ENCODE results near the gene KCNK17.

The KCNK17 gene

DNA sequence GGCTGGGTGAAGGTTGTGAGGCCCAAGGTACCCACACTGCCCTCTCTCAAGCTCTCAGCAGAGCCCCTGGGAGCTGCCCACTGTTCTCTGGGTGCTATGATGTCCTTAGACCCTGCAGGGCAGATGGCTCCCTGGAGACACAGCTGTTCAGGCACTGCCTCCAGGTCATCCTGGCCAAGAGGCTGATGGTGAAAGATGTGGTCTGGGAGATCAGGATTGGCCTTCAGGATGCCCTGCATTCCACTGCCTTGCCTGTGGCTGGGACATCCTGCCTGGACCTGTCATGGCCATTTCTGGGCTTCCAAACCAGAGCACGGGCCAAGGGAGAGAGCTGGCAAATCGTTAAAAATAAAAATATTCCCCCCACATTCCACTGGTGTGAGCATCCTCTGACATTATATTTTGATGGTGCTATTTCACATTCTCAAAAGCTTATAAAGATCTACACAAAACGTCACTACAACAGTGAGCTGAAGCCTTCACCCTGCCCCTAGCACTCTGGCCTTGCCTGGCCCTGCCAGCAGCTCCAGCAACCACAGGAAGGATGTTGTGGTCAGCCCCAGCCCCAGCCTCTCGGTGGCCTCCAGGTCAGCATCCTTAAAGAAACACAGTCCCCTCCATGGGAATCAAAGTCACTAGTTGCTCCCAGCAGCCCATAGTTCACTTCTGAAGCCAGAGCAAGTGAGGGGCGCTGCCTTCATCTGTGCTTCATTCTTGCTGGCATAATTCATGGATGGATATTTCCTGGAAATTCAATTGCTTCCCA is 21.7 kb upstream of the KCNK17 start:
- peak; percentile 17 to 36 for DNase-seq

DNA sequence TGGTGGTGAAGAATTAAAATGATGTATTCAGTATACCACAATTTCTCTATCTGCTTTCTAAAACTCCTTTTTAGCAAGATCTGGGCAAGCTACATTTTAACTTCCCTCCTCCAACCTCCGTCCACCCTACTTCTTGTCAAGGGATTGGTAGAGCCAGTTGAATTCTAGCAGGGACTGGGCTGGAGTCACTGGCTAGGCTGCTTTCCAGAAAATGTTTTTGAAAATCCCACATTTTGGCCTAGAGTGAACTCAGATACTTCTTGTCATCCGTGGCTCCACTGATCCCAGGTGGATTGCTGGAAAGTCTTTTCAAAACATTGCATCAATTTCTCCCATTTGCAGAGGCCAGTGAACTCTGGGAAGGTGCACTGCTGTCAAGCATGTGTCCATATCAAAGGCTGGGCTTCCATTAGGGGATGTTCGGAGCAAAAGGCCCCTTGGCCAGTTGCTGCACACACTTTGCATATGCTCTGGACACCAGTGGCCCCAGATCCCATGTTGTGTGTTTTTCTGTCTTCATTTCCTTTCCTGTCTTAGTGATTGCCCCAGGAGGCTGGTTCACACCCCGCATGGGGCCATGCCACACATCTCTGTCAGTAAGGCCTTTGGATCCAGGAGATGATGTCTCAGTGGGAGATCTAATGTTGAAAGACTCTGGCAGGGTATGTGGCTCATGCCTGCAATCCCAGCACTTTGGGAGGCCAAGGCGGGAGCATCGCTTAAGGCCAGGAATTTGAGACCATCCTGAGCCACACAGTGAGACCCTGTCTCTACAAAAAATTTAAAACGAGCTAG is 19.6 kb upstream of the KCNK17 start:
- DNase-seq: no peak

DNA sequence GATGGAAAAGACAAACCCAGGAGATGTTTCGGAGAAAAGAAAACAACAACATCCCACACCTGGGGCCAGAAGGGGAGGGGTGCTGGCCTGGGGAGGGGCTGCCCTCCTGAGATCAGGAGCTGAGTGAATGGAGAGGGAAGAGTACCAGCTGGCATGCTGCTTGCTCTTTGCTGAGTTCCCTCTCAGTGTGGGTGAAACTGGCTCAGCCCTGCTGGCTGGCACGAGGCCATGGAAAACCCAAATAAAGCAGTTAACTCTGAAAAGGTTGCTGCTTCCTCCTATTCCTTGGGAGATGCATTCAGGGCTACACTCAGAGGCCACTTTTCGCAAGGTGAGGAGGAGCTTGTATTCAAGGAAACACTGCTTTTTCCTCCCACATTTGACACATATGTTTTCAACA is 16.3 kb upstream of the KCNK17 start:
- no peak for DNase-seq

DNA sequence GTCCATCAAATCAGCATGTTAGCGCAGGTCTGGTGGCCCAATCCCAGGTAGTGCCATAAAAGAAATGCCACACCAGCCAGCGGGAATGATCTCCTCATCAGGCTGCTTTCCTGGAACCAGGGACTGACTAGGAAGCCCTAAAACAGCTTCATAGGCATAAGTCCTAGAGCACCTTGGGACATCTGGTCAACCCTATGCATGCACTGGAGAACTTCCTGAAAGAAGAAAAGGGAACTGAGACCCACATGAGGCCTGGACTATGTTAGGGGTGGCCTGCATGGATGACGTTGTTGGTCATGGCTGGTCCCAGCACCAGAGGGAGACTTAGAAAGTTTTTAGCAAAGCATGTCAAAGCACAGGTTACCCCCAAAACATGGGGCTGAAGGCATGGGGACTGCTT is 15.8 kb upstream of the KCNK17 start:
- peak; percentile 2 to 8 for DNase-seq

DNA sequence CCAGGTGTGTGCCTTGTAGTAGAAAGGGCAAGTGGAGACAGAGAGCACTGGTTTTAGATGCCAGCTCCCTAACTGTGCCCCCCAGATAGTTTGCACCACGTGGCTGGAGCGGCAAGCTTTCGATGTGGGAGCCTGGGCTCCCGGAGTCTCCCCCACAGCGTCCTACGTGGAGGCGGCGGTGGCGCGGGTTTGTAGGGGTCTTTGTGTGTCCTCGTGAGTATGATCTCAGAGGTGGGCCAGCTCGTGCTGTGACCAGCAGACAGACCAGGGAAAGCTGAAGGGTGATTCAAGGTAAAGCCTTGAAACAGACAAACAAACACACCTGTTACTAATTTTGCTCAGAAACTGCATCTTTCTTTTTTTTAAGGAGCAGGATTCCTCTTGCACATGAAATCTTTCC is 13.8 kb upstream of the KCNK17 start:
- DNase-seq: no peak

DNA sequence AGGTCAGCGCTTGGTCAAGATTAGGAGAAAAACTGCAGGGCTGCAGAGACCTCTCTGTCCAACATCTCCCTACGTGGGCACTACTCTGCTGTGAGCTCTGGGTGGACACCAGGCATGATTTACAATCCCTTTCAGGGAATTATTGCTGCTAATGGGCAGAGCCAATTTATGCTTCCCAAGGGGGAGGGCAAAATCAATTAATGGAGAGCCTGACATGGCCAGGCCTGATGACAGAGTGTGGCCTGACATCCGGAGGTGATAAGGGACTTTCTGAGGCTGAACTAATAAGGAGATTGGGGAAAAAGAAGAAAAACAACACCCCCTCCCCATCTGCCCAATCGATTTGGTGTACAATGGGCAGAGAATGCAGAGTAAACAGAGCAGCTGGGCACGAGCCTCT is 13.3 kb upstream of the KCNK17 start:
- DNase-seq: no peak

DNA sequence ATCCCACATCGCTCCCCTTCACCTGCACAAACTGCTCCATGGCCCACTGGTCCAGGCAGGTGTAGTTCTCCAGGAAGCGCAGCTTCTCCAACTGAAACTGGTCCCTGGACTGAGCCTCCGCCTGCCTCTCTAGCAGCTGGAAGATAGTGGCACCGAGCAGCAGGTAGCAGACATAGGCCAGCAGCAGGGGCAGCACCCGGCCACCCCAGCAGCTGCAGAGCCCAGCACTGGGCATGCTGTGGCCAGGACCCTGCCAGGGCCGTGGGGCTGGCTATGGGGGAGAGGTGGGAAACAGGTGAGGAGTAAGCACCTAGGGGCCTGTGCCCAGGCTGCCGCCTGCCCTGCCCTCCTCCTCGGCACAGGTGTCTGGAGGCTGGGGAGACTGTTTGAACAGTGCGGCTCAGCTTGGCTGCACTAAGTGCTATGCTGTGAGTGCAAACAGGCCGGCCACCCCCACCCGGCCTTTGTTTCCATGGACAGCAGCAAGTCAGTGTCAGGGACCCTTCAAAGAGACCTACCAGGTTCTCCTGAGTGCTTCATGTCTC is 8.2 kb upstream of the KCNK17 start, which contains the start of gene KCNK16:
Gene KCNK16, minus strand, starts transcription at position 397 of the 545 bp plus-strand sequence. Its CDS starts 162 bp downstream, at position 235.
- no peak for DNase-seq

DNA sequence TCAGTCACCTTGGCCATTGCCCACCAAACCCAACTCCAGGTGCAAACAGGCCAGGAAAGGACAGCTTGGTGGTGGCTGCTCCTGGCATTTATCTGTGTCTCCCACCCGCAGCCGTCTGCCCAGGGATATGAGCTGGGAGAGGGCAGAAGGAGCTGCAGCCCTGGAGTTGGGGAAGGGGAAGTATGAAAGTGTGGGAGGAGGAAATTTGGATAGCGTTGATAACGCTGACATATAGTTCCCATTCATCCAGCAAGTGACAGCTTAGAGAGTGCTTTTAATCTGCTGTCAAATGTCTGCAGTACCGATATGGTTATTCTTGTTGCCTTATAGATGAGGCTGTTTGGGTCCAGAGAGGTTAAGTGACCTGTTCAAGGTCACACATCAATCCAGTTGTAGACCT is 7.5 kb upstream of the KCNK17 start:
- DNase-seq: no peak

DNA sequence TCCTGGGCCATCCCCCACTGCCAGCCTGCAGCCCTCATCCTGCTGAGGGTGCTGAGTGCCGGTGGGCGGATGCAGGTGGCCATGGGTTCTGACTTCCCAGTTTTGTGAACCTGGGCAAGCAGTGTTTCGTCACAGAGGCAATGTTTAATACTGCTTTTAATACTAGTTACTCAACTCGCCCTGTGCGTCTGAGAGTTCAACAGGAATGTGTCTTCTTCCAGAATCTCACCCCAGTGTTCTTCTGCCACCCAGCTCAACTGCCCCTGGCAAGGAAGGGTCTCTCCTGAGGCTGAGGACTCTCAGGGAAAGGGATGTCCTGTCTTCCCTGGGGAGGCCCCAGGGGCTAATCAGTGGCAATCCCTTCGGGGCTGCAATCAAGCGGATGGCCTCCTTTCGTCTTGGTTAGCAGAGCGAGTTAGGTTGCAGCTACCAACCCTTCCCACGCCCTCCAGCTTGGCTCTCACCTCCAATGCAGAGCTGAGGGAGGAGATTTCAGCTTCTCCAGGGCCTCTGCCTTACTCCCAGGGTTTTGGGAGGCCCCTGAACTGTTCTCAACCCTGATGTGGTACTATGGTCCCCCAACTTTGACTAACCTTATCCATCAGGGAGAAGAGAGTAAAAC is 6.3 kb upstream of the KCNK17 start:
- DNase-seq: no peak

DNA sequence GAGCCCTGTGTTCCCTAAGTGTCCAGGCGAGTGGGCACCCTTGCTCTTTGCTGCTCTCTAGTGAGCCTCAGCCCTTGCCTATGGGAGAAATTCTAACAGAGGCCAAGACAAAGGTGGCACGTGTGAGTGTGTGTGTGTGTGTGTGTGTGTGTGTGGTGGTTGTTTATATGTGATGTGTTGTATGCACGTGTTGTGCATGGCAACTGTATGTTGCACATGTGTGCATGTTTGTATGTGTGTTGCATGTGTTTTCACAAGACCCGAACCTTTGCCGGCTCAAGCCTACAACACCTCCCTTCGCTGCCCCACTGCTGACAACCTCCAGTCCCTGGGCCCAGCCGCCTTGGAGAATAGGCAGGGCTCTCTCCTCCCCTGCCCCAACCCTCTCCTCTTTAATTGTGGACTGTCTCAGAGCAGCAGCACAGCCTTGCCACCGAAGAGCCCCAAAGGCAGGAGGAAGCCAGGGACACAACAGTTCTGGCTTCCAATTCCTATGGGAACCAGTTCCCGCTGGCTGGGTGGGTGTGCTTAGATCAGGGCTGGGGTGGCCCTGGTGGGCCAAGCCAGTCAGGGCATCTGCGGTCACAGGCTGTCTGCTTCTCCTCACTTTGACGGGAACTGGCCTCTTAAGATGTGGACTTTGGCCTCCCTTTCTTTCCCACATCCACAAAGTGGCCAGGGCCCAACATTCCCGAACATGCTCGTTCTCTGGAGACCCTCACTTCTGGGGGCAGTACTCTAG is 5.6 kb upstream of the KCNK17 start:
- DNase-seq: no peak

DNA sequence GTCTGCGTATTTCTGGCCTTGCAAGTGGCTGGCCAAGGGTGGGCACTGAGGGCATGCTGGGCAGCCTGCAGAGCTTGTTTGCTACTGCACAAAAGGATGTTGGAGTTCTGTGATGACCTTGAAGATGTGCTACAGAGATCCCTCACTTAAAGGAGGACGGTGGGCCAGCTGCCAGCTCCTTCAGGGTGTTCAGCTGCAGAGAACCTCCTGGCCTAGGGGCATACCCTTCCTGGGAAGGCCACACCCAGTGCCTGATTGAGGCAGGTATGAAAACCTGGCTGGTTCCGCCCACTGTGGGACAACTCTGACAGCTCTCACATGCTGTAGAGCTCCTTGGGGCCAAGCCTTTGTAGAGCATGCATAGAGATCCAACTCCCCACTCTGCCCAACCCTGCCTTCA is 3.0 kb upstream of the KCNK17 start:
- DNase-seq: no peak

DNA sequence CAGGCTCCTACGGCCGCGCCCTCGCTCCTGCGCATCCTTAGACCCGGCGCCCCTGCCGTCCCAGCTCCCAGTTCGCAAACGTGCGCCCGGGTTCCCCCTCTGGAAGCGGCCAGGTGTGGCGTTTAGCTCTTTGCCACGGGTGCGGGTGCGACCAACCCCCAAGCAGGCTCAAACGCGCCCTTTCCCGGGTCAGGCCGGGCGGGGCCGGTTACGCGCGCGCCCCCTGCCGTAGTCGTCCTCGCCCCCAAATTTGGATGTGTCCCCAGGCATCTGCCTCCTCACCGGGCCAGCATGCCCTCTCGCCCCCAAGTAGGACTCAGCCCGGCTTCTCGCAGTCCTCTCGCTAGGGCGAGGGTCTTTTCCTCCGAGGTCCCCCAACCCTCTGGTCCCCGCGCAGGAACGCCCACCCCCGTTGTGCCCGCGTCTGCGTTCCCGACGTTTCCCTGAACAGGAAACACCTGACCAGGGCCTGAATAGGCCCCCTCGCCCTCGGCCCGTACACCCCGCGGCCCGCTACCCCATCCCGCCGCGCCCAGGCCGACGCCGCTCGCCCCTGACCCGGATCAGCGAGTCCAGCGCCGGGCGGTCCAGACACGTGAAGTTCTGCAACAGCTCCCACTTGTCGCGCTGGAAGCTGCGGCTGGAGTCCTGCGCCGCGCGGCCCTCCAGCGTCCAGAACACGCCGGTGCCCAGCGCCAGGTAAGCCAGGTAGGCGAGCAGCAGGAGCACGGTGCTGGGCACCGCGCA is 520 bp downstream of the KCNK17 start:
- DNase-seq: no peak

DNA sequence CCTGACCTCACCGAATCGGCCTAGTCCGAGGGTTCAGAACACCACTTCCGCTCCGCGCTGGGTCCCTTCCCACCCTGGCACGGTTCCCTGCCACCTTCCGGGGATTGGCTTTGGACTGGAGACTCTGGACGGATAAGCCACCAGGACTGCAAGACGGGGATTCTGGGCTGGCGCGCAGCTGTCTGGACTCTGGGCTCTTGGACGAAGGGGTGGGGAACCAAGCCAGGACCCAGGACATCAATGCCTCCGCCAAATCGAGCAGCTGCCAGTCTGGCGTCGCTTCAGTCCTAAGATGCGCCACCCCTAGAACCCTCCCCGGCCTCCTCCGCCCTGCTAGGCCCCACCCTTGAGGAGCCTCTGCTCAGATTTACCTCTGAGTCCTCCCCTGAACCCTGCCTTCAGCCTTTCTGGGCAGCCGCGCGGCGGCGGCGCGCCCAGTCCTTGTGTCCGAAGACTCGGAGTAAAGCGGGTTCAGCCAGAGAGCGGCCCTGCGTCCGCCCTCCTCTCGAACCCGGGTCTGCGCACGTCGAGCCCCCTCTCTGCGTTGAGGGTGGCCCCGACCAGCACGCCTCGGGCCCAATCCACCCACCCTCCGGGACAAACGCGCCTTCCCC is 1.2 kb downstream of the KCNK17 start:
- no peak for DNase-seq

DNA sequence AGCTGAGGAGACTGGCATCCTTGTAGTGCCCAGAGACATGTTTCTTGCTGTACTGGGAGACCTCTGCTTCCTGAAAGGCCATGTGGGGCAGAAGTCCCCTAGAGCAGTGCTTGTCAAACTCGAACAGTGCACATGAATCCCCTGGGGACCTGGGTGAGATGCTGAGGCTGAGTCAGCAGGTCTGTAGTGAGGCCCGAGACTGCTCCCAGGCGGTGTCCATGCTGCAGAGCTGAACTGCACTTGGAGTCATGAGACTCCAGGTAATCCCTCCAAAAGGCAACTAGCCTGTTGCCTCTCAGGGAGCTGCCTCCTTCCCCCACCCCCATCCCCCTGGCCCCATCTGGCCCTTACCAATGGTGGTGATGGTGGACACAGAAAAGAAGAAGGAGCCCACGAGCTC is 3.7 kb downstream of the KCNK17 start:
- DNase-seq: no peak

DNA sequence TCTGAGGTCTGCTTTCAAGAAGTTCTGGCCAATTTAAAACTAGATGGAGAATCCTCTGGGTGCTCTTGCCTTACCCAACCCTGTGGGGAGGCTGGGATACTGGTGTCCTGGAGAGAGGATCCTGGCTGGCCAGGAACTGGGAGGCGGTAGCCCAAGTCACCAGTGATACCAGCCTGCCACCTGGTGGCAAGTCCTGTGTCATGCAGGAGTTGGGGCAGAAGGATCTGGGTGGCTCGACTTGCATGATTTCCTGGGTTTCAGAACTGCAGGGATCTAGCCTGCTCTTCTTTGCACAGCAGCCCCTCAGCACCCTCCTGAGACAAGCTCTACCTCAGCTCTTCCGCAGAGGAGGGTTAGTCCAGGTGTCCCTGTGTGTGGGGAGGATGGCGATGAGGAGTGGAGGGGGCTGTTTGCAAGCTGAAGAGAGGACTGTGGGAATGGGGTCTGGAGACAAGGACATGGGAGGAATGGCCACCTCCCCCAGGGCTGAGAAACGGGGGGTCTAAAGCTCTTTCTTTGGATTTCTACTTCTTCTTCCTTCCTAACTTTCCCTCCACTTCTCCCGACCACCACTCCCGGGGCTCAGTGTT is 4.2 kb downstream of the KCNK17 start:
- peak; percentile 65 to 71 for DNase-seq

DNA sequence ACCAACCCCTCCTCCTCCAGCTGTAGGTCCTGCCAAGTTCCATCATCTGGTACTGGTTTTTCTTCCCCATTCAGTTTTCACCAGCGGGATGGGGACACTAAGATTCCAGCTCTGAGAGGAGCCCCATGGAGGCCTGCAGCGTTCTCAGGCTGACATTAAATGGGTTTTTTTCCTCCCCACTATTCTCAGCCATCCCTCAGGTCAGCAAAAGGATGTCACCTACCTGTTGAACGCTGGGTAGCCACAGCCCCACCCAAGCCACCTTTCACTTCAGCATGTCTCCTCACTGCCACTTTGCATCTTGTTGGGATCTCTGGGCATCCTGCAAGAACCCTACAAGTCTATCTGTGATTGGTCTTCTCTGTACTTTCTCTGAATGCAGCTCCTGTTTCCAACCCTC is 6.8 kb downstream of the KCNK17 start:
- DNase-seq: no peak

DNA sequence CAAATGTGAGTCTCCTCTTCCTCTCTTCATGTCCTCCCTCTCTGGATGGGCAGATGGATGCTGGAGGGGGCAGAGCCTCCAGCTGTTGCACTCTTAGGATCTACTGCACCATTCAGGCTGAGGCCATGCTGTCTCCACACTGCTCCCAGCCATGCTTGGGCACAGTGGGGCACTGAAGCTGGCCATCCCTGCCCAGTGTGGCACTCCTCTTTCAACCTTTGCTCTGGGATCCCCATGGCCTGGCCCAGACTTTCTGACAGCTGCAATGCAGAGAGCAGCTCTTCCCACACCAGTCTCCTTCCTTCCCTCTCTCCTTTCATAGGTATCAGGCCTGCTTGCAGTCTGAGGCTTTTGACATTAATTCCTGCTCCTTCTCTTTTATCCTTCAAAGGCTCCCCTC is 9.3 kb downstream of the KCNK17 start:
- DNase-seq: no peak

DNA sequence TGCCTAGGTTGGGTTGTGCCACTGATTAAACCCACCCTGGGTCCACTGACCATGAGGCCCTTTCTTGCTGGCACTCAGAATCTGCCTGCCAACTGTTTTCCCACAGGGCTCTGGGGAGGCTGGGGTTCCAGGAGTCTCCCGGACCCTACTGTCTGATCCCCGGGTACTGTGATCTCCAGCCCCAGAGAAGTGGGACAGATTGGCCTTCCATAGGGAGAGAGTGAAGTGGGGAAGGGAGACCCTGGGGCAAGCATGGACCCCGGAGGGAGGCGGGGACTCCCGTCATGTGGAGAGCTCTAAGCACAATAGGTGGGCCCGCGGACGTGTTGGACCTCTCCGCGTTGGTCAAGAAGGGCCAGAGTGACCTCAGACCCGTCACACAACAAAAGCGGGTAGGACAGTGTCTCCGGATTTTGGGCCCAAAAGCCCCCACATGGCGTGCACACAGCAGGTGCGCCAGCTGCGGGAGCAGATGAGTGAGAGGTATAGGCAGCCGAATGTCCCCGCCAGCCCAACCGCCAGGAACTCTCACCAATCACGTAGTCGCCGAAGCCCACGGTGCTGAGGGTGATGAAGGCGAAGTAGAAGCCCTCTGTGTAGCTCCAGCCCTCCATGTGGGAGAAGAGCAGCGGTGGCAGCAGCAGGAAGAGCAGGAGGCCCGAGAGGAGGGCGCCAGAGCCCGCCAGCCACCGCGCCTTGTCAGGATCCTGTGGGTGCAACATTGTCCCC is 10.6 kb downstream of the KCNK17 start:
- no peak for DNase-seq

DNA sequence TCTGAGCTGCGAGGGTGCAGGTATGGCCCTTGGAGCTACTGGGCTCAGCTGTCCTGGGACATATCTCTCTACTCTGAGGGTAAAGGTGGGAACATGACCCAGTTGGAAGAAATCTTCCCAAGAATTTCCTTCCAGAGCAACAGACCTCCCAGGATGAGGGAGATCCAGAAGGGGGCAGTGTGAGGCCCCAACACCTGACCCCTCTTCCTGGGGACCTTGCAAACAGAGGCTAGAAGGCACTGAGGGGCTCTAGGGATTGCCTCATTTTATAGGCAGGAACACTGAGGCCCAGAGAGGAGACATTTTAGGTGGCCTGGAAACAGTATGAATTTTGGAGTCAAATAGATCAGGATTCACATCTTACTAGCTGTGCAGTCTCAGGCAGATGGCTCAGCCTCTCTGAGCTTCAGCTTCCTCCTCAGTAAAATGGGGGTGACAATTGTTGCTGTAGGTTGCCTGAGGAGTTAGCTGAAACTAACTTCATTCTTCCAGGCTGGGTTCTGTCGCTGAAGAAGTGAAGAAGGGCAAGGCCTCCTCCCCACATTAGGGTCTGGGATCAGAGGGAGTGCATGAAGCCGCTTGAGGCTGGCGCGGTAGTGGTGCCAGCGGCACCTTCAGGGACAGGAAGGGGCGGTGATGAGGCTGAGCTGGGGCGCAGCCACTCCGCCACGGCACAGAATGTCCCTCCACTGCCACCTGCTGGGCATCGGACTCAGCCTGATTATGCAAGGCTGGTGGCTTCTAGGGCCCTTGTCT is 11.4 kb downstream of the KCNK17 start:
- peak; percentile 75 to 77 for DNase-seq

DNA sequence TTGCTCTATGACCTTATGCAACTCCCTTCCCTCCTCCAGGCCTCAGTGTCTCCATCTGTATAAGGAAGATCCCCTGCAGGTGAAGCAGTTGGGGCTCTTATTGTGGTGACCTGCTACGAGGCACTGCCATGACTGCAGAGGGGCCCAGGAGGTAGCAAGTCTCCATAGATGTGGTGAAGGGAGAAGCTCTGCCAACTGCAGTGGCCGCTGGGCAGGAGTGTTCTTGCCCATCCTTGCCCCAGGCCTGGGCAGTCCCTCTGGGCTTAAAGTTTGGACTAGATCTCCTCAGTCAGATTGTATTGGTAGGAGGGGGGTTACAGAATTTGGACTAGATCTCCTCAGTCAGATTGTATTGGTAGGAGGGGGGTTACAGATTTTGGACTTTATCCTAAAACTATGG is 12.2 kb downstream of the KCNK17 start:
- no peak for DNase-seq
